Activated CD8-positive, alpha-beta memory T cell treated with anti-CD3 and anti-CD28 coated beads, Interleukin-2, amount 50 U/mL, for 24 hours (primary cell): ENCODE results near the gene ZNF786.
"Not testable (repeated sequence)": the region's sequence is repeated elsewhere in the genome, so short reads cannot be mapped to it uniquely, and the experiment has no call there.

ENCODE experiments used
- DNase-seq: peaks from one replicate; pipeline ENCODE4 v3.0.0-alpha.2; 2020; ENCODE audit errors: extremely low read depth

ZNF786 gene

GRCh38 chr7:149030439-149030838, 60.1 kb downstream of the ZNF786 start:
- DNase-seq: not testable (repeated sequence)

GRCh38 chr7:149028346-149029109, 62.0 kb downstream of the ZNF786 start, which contains the start of gene PDIA4:
Gene PDIA4 (minus strand): TSS chr7:149028505. CDS start chr7:149028408, 97 bp downstream.
- DNase-seq: peak; percentile 99

- no peak for DNase-seq
Observed at GRCh38 chr7:149027611-149028345, 62.7 kb downstream of the ZNF786 start.

GRCh38 chr7:149027055-149027454, 63.5 kb downstream of the ZNF786 start:
- DNase-seq: no peak

- no peak for DNase-seq
Observed at GRCh38 chr7:149023662-149024061, 66.9 kb downstream of the ZNF786 start.

- no peak for DNase-seq
Observed at GRCh38 chr7:149022756-149023360, 67.7 kb downstream of the ZNF786 start.

- DNase-seq: no peak
Observed at GRCh38 chr7:149021725-149022062, 68.8 kb downstream of the ZNF786 start.

- DNase-seq: no peak
Observed at GRCh38 chr7:149020483-149020882, 70.0 kb downstream of the ZNF786 start.
